Stimulated activated CD8-positive, alpha-beta memory T cell treated with anti-CD3 and anti-CD28 coated beads, Interleukin-7, amount 100 ng/mL, for 48 hours (primary cell): ENCODE measurements around the gene RP2.
A peak's percentile ranks its signal among the peaks of the same experiment; 100 is the strongest.

Source experiments
- DNase-seq, 2 donors: peaks; one replicate each; pipeline ENCODE4 v3.0.0-alpha.2; 2020; ENCODE audit warnings: low read depth in 1 of 2; ENCODE audit errors: extremely low read depth in 1 of 2

RP2 gene

DNA sequence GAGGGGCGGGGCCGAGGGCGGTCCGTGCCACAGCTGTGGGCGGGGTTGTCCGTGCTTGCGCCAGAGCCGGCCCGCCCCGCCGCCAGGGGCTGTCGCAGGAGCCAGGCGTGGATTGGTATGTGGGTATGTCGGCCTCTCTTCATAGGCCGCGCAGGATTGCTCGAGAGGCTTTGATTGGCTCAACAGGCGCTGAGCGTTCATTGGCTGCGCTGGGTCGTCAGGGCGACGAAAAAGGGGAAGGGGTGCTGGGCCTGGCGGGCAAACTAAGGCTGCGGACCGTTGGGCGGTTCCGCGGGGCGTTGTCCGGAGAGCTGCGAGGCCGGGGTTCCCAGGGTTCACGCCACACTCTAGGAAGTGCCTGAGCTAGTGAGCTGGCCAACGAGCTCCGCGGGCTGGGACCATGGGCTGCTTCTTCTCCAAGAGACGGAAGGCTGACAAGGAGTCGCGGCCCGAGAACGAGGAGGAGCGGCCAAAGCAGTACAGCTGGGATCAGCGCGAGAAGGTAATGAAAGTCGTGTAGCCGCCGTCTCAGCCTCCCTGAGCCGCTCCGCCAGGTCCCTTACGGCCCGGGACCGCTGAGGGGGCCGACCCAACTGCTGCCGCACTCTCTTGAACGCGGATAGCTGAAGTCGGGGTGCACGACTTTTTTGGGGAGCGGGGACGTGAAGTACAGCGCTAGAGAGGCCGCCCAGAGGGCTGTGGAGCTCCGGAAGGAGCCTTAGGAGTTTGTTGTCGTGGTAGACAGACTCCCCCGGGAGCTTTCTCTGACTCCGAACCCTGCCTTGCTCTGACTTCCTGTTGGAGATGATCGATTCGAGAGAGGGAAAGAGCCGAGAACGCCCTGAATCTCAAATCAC lies at the start of gene RP2:
RP2 (plus strand) TSS at position 343 of the 857 bp plus-strand sequence; CDS start at position 401, 58 bp downstream.
- DNase-seq: peak; percentile 76 to 82

DNA sequence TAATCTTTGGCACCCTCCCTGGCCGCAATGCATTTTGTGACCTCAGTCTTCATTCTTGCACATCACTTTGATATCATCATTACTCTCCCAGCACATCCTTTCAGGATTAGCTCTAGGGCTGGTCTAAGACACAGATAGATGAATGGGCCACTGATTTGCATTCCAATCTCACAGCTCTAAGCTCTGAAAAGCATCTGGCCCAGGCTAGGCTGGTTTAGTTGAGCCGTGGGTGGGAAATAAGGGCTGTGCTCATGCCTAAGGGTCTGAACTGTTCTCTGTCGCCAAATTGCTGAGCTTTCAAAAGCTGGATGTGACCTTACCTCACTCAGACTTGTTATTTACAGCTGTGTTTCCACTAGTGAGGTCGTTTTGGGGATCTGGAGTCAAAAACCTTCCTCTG lies 47.9 kb upstream of the RP2 start:
- no peak for DNase-seq

DNA sequence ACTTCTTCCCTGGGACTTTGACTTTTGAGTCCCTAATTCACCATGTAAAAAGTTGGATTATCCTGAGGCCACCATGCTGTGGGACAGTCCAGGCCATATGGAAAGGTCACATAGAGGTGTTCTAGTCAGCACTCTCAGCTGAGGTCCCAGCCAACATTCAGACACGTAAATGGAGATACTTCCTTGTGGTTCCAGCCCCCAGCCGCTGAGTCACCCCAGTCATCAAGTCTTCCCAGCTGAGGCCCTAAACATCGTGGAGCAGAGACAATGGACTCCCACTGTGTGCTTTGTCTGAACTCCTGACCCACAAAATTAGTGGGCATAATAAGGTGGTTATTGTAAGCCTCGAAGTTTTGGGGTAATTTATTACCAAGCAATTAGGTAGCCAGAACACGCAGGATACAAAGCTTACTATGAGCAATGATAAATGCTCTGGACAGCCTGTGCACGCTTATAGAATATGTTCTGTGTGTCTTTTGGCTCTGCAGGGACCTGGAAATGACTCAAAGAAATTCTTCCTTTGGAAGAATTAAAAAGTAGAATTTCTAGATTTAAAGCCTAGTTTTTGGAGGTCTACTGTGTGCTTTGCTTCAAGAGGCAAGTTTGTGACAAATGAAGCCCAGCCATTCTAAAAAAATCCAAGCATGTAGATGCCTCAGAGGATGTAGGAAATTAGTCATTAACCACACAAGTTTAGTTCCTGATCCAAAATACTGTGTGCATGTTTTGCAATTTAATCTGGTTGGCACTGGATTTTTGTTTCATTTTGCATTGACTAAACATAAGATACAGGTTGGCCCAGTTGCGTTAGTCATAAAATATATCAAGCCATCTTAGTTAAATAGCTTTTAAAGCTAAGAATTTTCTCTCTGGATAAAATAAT lies 44.7 kb upstream of the RP2 start:
- DNase-seq: no peak

DNA sequence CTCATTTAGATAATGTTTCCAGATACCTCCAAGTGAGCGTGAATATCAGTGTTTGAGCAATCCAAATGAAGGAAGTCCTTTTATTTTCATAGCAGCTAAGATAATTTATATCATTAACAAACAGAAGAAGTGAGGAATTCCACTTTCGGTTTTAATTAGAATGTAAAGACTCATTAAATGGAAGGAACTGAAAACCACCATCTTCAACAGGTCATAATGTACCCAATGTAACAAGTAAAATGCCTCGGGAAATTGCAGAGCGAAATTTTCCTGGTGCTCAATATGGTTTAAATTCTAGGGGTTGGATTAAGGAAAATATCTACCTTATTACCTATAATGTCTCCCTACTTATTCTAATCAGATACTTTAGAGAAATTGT lies 44.0 kb upstream of the RP2 start:
- no peak for DNase-seq

DNA sequence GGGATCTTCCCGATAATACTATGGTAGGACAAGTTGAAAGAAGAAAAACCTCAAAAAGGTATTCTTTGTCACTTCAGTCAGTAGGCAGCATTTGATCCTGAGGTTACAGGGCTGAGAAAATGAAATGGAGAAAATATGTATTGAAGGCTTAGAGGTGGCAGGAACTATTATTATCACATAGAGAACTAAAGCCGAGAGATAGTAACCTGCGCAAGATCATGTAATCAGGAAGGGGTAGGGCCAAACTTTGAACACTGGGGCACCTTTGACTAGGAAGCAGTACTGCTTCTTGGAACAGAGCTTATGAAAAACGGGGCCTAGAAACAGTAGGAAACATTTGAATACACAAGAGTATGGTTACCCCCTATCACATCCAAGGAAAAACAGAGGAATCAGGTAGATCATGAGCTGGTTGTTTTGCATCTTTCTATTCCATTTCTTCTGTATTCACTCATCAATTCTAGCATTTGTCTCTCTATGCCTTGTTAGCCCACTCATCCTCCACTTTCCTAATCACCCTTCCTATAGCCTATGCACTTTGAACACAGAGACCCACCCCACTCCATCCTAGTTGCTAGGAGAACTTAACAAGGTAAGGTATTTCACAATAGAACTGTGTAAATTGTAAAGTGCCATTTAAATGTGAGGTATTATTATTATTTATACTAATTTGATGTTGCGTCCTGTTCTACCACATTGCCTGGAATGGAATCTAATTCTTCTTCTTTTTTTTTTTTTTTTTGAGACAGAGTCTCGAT lies 43.3 kb upstream of the RP2 start:
- no peak for DNase-seq

DNA sequence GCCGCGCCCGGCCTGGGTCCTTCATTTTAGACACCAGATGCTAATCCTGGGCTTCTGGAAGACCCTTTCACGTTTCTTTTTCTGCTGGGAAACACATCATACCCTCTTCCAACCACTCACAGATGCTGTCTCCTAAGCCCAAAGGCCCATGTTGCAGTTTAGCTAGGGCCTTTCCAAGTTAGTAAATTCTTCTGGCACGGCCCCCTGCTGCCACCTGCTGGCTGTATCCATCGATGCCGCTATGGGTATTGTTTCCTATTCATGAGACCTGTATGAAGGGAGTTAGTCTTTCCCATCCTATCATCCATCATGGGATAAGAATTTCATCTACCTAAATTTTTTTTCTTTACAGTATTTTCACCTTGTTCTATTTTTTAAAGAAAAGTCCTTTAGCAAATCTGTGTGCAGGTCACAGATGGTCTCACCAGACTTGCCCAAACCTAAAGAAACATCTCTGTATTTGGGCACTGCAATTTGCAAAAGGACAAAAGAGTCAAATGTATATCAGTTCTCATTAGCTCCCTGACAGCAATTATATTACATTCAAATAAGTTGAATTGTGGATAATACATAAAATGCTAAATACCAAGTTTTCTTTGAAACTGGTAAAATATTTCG lies 40.2 kb upstream of the RP2 start:
- DNase-seq: peak; percentile 24 to 51

DNA sequence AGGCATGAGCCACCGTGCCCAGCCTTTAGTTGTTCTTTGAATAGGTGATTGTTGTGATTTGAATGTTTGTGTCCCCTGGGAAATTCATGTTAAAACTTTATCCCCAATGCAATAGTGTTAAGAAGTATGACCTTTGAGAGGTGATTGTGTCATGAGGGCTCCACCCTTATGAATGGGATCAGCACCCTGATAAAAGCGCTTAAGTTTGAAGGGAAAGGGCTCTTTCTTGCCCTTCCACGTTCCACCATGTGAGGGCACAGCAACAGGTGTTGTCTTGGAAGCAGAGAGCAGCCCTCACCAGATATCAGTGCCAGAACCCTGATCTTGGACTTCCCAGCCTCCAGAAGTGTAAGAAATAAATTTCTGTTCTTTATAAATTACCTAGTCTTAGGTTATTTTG lies 33.7 kb upstream of the RP2 start:
- DNase-seq: no peak

DNA sequence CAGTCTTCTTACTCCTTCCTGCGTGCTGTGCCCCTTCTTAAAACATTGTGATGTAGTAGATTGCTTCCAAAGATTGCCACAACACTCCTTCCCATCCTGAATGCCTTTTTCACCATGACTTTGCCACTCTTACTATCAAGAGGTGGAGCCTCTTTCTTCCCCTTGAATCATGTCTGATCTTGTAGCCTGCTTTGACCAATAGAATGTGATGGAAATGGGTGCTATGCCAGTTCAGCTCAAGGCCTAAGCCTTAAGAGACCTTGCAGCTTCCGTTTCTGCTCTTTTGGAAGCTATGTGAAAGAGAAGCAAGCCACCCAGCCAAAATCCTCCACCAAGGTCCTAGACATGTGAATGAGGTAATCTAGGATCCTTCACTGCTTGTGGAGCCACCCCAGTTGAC lies 31.6 kb upstream of the RP2 start:
- no peak for DNase-seq

DNA sequence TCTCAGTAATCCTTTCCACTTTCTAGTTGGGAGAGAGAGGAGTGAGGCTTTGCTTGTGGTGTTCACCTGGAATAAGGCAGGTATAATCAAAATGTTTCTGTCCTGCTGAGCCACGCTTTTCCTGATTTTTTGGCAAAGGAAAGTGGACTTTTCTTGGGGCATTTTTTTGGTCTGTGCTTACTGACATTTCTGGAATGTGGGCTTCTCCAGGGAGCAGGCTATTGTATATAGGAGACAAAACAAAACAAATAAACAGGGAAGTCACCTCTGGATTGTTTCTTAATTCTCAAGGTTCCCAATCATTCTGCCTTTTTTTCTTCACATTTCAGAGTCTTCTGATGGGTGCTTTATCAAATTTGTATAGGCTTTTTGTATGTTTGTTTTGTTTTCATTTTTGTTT lies 25.7 kb upstream of the RP2 start:
- no peak for DNase-seq

DNA sequence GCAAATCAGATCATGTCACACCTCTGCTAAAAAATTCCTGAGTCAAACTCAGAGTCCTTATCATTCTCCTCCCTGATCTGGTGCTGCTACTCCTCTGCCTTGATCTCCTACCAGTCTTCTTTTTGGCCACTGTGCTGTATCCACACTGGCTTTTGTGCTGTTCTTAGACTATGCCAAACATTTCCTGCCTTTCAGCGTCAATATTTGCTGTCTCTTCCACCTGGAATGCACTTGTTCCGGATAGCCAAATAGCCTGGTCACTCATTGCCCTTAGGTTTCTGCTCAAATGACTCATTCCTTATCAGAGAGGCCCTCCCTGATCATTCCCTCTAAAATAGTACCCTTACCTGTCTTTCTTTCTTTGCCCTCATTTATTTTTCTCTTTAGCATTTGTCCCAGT lies 24.4 kb upstream of the RP2 start:
- no peak for DNase-seq

DNA sequence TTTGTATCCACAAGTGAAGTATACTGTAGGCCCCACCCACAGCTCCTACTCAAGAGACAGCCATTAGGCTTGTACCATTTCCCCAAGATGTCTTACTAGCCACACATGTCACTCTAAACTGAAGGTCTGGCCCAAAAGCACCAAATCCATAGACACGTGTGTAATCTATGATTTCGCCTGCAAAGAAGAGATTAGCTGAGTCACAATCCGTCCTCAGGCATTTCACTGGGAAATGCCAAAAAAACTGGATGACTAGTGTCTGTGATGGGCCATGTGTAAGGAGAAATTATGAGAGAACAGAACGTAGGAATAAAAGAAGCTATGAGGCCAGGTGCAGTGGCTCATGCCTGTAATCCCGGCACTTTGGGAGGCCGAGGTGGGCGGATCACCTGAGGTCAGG lies 21.9 kb upstream of the RP2 start:
- DNase-seq: no peak

DNA sequence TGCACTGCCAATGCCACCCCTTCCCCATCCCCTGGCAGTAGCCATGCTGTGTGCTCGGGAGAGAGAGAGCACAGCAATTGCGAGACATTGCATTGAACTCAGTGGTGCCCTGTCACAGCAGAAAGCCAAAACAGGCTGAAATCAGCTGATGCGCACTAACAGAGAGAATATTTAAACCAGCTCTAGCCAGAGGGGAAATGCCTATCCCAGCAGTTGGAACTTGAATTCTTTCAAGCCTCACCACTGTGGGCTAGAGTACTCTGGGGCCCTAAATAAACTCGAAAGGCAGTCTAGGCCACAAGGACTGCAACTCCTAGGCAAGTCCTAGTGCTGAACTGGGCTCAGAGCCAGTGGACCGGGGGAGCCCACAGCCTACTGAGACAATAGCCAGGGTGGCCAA lies 17.7 kb upstream of the RP2 start:
- no peak for DNase-seq

DNA sequence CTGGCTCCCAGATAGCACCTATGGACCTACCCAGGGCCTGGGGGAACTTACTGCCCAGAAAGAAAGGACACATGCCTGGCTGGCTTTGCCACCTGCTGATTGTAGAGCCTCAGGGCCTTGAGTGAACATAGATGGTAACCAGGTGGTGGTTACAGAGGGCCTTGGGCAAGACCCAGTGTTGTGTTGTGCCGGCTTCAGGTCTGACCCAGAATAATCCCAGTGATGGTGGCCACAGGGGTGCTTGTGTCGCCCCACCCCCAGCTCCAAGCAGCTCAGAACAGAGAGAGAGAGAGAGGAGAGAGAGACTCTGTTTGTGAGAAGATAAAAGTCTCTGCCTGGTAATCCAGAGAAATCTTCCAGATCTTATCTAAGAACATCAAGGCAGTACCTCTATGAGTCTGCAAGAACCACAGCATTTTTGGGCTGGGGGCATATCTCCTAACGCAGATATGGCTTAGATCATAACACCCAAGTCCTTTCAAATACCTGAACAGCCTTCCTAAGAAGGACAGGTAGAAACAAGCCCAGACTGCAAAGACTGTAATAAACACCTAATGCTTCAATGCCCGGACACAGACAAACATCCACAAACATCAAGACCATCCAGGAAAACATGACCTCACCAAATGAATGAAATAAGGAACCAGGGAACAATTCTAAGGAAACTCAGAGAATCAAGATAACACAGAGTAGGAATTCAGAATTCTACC lies 16.3 kb upstream of the RP2 start:
- DNase-seq: no peak

DNA sequence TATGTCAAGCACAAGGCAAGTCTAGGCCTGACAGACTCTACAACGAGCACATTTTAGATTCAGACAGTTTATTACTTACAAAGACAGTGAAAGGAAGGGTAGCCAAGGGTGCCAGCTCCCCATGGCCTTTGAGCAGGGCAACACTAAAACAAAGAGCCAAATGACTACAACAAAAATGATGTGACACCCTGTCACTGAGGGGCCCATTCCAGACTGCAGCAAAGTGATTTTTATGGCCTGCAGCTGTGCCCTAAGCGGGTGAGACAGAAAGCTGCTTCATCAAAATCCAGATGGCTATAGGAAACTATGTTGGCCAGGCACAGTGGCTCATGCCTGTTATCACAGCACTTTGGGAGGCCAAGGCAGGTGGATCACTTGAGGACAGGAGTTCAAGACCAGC lies 13.4 kb upstream of the RP2 start:
- DNase-seq: no peak

DNA sequence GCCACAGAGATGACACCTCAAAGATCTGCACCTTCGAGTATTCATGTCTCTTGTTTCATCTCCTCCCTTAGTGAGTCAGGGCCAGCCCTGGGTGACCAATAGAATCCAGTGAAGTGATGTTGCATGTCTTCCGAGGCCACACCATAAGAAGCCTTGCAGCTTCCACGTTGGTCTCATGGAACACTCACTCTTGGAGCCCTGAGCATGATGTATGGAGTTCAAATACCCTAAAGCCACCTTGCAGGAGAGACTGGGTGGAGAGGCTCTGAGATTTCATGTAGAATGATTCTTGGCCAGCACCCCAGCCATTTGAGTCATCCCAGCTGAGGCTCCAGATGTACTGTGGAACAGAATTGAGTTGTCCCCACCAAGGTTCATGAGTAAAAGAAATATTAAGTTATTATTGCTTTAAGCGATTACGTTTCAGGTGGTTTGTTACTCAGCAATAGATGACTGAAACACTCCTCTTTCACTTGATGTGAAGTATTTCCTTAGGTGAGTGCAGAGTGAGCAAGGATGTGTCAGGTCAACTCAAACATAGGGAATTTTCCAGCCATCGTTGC lies 5.0 kb upstream of the RP2 start:
- DNase-seq: no peak

DNA sequence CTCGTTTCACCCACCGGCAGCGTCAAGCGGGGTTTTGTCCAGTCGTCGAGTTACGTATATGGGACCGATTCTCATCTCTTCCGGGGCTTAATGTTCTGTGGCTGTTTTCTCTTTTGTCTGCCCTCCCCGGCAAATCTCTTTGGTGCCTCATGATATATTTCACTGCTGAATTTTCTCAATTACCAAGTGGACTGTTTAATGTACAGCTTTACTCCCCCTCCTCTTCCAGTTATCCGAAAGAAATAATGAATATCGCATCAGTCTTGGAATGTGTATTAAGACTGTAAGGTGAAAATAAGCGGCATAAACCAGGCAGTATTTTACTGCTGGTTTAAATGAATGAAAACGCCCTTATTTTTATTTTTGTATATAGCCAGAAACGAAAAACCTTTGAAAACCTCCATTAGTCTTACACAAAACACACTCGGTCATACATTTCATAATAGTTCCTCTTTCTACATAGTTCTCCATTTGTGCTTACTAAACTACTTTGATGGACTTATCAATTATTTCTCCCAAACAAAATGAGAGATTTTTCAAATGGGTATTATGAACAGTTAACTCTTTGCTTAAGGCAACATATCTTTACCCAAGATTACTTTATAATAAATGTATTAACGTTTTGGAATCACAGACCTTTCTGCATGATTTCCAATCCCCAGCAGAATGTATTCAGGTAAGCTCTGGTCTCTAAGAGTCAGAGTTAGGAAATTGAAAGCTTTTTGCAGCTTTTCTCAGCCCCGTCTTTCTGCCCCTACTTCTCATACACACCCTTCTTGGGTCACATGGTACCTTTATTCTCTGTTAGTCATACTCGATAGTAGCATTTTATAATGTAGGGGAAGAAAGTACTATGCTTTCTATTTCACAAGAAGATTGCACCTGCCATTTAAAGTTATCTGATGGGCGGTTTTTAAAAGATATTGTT lies 979 bp downstream of the RP2 start:
- DNase-seq: peak in 1 of 2 donors; percentile 19

DNA sequence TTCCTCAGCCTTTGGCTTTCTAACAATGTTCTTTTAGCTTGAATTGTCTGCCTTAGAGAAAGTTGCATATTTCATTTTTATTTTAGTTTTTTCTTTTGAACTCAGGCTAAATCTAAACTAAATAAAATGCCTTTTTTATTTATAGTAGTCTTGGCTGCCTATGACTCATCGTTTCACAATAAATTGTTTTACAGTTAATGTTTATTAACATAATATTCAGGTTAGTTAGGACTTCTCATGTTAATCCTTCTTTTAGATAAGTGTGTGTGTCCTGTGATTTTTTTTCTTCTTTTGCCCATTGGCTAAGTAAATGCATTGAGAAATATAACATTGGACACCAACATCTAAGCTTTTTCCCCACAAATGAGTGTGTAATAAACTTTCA lies 1.6 kb downstream of the RP2 start:
- no peak for DNase-seq

DNA sequence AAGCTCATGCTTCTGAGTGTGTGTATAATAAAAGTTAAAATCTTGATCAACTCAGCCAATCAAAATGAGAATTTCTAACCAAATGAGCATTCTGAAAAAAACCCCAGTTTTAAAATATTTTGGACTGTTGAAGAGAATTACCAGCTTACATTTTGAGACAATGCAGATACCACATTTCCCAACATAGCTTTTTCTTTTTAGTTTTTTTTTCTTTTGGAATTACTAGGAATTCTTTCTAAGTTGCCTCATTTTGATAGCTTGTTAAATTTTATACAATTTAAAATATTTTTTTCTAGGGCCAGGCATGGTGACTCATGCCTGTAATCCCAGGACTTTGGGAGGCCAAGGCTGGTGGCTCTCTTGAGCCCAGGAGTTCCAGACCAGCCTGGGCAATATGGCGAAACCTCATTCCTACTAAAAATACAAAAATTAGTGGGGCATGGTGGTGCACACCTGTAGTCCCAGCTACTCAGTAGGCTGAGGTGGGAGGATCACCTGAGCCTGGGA lies 2.2 kb downstream of the RP2 start:
- no peak for DNase-seq

DNA sequence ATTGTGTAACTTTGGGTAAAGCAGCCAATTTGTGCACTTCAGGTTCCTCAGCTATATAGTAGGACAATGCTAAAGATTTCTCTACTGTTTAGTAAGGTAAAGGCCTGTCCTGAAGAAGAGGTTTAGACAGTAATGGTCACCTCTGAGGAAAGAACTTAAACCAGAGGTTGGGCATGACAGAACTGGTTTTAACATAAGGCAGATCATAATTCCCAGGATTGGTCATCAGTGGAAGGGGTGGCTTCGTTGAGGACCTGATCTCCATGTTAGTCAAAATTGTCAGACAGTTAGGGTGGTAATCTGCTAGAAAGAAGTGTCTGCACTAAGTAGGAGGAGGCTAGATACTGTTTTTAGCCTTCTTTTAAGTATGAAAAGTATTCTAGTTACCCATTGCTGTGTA lies 4.1 kb downstream of the RP2 start:
- no peak for DNase-seq
